Stimulated activated CD4-positive, alpha-beta T cell treated with anti-CD3 and anti-CD28 coated beads, TNF-alpha, amount 100 ng/mL, for 48 hours (primary cell): ENCODE data around the gene WDR76.

Experiments
- DNase-seq, 3 donors: peaks; one replicate each; pipeline ENCODE4 v3.0.0-alpha.2; 2020; ENCODE audit warnings: low read depth in 3 of 3

Gene WDR76

GRCh38 chr15:43877371-43877770 lies 50.6 kb downstream of the WDR76 start:
- no peak for DNase-seq

GRCh38 chr15:43878446-43878845 lies 51.6 kb downstream of the WDR76 start:
- DNase-seq, result no peak

- no peak for DNase-seq
Measured at GRCh38 chr15:43879386-43880355, 52.9 kb downstream of the WDR76 start.

- no peak for DNase-seq
Measured at GRCh38 chr15:43880406-43881194, 53.8 kb downstream of the WDR76 start.

- DNase-seq, result no peak
Measured at GRCh38 chr15:43881245-43881644, 54.4 kb downstream of the WDR76 start.

GRCh38 chr15:43881944-43882343 lies 55.1 kb downstream of the WDR76 start:
- DNase-seq, result no peak

- DNase-seq, result no peak
Measured at GRCh38 chr15:43883571-43883970, 56.8 kb downstream of the WDR76 start.

GRCh38 chr15:43886558-43886957 lies 59.8 kb downstream of the WDR76 start:
- DNase-seq, result no peak

- DNase-seq, result no peak
Measured at GRCh38 chr15:43887901-43888300, 61.1 kb downstream of the WDR76 start.

GRCh38 chr15:43889042-43889441 lies 62.2 kb downstream of the WDR76 start:
- no peak for DNase-seq

GRCh38 chr15:43893956-43894355 lies 67.2 kb downstream of the WDR76 start:
- no peak for DNase-seq

- DNase-seq, result no peak
Measured at GRCh38 chr15:43895586-43895985, 68.8 kb downstream of the WDR76 start.

- no peak for DNase-seq
Measured at GRCh38 chr15:43896543-43896942, 69.7 kb downstream of the WDR76 start.

GRCh38 chr15:43898891-43899290 lies 72.1 kb downstream of the WDR76 start:
- DNase-seq, result no peak

- DNase-seq, result no peak
Measured at GRCh38 chr15:43899928-43900327, 73.1 kb downstream of the WDR76 start.

- no peak for DNase-seq
Measured at GRCh38 chr15:43900996-43901395, 74.2 kb downstream of the WDR76 start.

- no peak for DNase-seq
Measured at GRCh38 chr15:43901495-43901894, 74.7 kb downstream of the WDR76 start.

GRCh38 chr15:43903864-43904290 lies 77.1 kb downstream of the WDR76 start:
- DNase-seq, result peak; percentile 18 to 61 (median 51)

GRCh38 chr15:43905755-43906154 lies 79.0 kb downstream of the WDR76 start:
- DNase-seq, result no peak

- no peak for DNase-seq
Measured at GRCh38 chr15:43908516-43909050, 81.8 kb downstream of the WDR76 start.

GRCh38 chr15:43911235-43911781 lies 84.5 kb downstream of the WDR76 start:
- no peak for DNase-seq

GRCh38 chr15:43912208-43912607 lies 85.4 kb downstream of the WDR76 start:
- no peak for DNase-seq
